ENCODE results near the gene OGN. TPM values are rescaled to one million over a fixed set of nuclear protein-coding genes. Genes with fewer than 3 reads are reported as not detected.

The OGN gene
- total RNA-seq, 1 donor from 2014 or later: 3.1 TPM

GRCh38 chr9:92402826-92403745 is 1.3 kb downstream of the OGN start:
- Mint-ChIP-seq H3K36me3 (no peaks in the 10 kb centered on the region), H3K27ac (no peak overlapping the region), H3K27me3 (ENCODE audit: low read depth) (no peaks in the 10 kb centered on the region), H3K4me1 (peaks cover 27% of the 10 kb centered on the region), H3K4me3 (no peak overlapping the region), H3K9me3 (peaks cover 5% of the 10 kb centered on the region)
- DNase-seq (ENCODE audit: low spot score in 2 of 2, unreplicated experiment in 2 of 2): no peak
- TF ChIP-seq, protein P1, sequence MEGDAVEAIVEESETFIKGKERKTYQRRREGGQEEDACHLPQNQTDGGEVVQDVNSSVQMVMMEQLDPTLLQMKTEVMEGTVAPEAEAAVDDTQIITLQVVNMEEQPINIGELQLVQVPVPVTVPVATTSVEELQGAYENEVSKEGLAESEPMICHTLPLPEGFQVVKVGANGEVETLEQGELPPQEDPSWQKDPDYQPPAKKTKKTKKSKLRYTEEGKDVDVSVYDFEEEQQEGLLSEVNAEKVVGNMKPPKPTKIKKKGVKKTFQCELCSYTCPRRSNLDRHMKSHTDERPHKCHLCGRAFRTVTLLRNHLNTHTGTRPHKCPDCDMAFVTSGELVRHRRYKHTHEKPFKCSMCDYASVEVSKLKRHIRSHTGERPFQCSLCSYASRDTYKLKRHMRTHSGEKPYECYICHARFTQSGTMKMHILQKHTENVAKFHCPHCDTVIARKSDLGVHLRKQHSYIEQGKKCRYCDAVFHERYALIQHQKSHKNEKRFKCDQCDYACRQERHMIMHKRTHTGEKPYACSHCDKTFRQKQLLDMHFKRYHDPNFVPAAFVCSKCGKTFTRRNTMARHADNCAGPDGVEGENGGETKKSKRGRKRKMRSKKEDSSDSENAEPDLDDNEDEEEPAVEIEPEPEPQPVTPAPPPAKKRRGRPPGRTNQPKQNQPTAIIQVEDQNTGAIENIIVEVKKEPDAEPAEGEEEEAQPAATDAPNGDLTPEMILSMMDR (IDR thresholded peaks at IDR 0.05; ENCODE audit: unreplicated experiment): no peak

DNA sequence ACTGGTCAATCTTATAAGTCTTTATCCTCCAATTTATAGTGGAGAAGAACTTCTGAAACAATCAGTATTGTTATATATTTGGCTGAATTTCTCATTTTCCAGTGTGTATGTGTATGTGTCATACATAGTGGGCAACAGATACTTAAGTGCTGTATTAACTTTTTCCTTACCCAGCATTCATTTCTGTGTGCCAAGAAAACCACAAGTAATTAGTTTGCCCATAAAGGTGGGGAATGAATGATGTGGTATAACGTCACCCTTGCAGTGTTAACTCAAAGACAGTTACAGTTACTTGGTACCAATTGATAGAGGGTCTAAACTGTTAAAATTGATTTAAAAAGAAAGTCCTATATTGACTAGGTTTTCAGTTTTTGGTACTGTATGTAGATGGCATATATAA is 2.0 kb downstream of the OGN start:
- H3K4me3 Mint-ChIP-seq: no peak overlapping the region
- no peaks in the 10 kb centered on the region for H3K27me3 Mint-ChIP-seq (ENCODE audit: low read depth)
- peaks cover 27% of the 10 kb centered on the region for H3K4me1 Mint-ChIP-seq
- TF ChIP-seq, protein P1 (IDR thresholded peaks at IDR 0.05; ENCODE audit: unreplicated experiment): no peak
- no peaks in the 10 kb centered on the region for H3K36me3 Mint-ChIP-seq
- peaks cover 11% of the 10 kb centered on the region for H3K9me3 Mint-ChIP-seq
- H3K27ac Mint-ChIP-seq: no peak overlapping the region
- DNase-seq (ENCODE audit: low spot score in 2 of 2, unreplicated experiment in 2 of 2): no peak

GRCh38 chr9:92397853-92398252 is 6.5 kb downstream of the OGN start:
- H3K36me3 Mint-ChIP-seq: no peaks in the 10 kb centered on the region
- no peak overlapping the region for H3K27ac Mint-ChIP-seq
- peaks cover 17% of the 10 kb centered on the region for H3K9me3 Mint-ChIP-seq
- DNase-seq (ENCODE audit: low spot score in 2 of 2, unreplicated experiment in 2 of 2): no peak
- H3K27me3 Mint-ChIP-seq (ENCODE audit: low read depth): no peaks in the 10 kb centered on the region
- H3K4me1 Mint-ChIP-seq: peaks cover under 1% of the 10 kb centered on the region
- TF ChIP-seq, protein P1 (IDR thresholded peaks at IDR 0.05; ENCODE audit: unreplicated experiment): no peak
- H3K4me3 Mint-ChIP-seq: no peak overlapping the region

DNA sequence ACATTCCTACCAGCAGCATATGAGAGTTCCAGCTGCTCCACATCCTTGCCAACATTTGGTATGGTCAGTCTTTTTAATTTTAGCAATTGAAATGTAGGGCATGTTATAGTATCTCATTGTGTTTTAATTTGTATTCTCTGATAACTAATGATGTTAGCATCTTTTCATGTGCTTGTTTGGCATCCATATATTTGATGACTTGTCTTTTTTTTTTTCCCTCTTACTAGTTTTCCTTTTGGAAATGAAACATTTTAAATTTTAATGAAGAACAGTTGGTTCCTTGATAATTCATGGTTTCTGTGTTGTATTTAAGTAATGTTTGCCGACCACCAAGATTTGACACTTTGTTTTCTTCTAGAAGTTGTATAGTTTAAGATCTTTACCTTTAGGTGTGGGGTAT is 8.8 kb downstream of the OGN start:
- peaks cover 17% of the 10 kb centered on the region for H3K9me3 Mint-ChIP-seq
- no peaks in the 10 kb centered on the region for H3K36me3 Mint-ChIP-seq
- no peak overlapping the region for H3K27ac Mint-ChIP-seq
- DNase-seq (ENCODE audit: low spot score in 2 of 2, unreplicated experiment in 2 of 2): no peak
- H3K27me3 Mint-ChIP-seq (ENCODE audit: low read depth): no peaks in the 10 kb centered on the region
- H3K4me3 Mint-ChIP-seq: no peak overlapping the region
- TF ChIP-seq, protein P1 (IDR thresholded peaks at IDR 0.05; ENCODE audit: unreplicated experiment): no peak
- H3K4me1 Mint-ChIP-seq: no peaks in the 10 kb centered on the region

DNA sequence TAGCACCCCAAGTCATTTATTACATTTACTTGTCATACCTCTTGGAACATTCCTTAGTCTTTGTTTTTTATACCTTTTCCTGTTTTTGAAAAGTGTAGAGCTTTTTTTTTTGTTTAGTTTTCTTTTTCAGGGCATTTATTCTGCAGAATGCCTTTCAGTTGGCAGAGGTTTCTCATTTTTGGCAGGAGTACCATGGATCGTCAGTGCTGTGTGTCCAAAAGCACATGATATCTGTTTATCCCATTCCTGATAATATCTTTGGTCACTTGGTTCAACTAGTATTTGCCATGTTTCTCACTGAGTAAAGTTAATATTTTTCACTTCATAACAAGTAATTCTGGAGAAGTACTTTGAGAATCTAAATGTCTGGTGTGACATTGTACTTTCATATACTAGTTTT is 10.7 kb downstream of the OGN start:
- H3K9me3 Mint-ChIP-seq: peaks cover 17% of the 10 kb centered on the region
- TF ChIP-seq, protein P1 (IDR thresholded peaks at IDR 0.05; ENCODE audit: unreplicated experiment): no peak
- H3K4me1 Mint-ChIP-seq: peaks cover 6% of the 10 kb centered on the region
- DNase-seq (ENCODE audit: low spot score in 2 of 2, unreplicated experiment in 2 of 2): no peak
- H3K4me3 Mint-ChIP-seq: no peak overlapping the region
- H3K27me3 Mint-ChIP-seq (ENCODE audit: low read depth): no peaks in the 10 kb centered on the region
- no peak overlapping the region for H3K27ac Mint-ChIP-seq
- no peaks in the 10 kb centered on the region for H3K36me3 Mint-ChIP-seq

Data from mesothelial cell of epicardium (in vitro differentiated cells).